Tibial artery (tissue), 4 donors: Measurements from ENCODE around the gene OR4C3.
A peak's percentile ranks its signal among the peaks of the same experiment; 100 is the strongest.
"Not testable (repeated sequence)": the region's sequence is repeated elsewhere in the genome, so short reads cannot be mapped to it uniquely, and the experiment has no call there.

Experiments
- DNase-seq, 2 donors: peaks; one replicate each; pipeline ENCODE4 v3.0.0-alpha.2; 2019
- H3K27ac ChIP-seq, 2 donors: fragments of 200-600 bp; sonication (generic) in 1 of 2; 1 replicate in 1 of 2; 2 replicates in 1 of 2; pipeline ENCODE4 v1.5.1; 2018 to 2019; ENCODE audit warnings: mild to moderate bottlenecking in 1 of 2
- H3K27me3 ChIP-seq, 2 donors: fragments of 200-600 bp; sonication (generic) in 1 of 2; one replicate each; pipeline versions ENCODE4 v1.5.1 to v1.6.0; 2016 to 2019
- H3K36me3 ChIP-seq, 3 donors: fragments of 200-600 bp; sonication (generic) in 2 of 3; one replicate each; pipeline ENCODE4 v1.5.1; 2016 to 2019; ENCODE audit warnings: mild to moderate bottlenecking in 2 of 3
- H3K4me1 ChIP-seq, 4 donors: fragments of 200-600 bp; sonication (generic) in 2 of 4; 1 replicate in 3 of 4; 2 replicates in 1 of 4; pipeline ENCODE4 v1.5.1; 2016 to 2019
- H3K4me3 ChIP-seq, 2 donors: fragments of 200-600 bp; sonication (generic) in 1 of 2; 1 replicate in 1 of 2; 2 replicates in 1 of 2; pipeline ENCODE4 v1.5.1; 2018 to 2019; ENCODE audit warnings: mild to moderate bottlenecking in 2 of 2
- H3K9me3 ChIP-seq, 3 donors: fragments of 200-600 bp; sonication (generic) in 1 of 3; one replicate each; pipeline ENCODE4 v1.5.1; 2016 to 2019
- CTCF ChIP-seq, 2 experiments: fragments of 200-600 bp in 1 of 2; fragments of 450-650 bp in 1 of 2; IDR thresholded peaks; one replicate each; pipeline ENCODE4 v1.5.1; 2017 to 2019; ENCODE audit warnings: antibody characterized with exemption in 2 of 2, mild to moderate bottlenecking in 1 of 2, moderate library complexity in 1 of 2
- intact Hi-C: fragments of 100-400 bp; cut with DNase I; formaldehyde crosslinking; loops from one replicate; pipeline ENCODE4 v1.15.0; 2023; ENCODE audit warnings: low total_unique reads

OR4C3 gene

GRCh38 chr11:48324620-48325019 is at the start of gene OR4C3:
Gene OR4C3 (plus strand): TSS chr11:48324920. CDS start chr11:48325022, 102 bp downstream.
- intact Hi-C loops, H3K27ac ChIP-seq, H3K9me3 ChIP-seq, H3K4me3 ChIP-seq, H3K4me1 ChIP-seq, DNase-seq, H3K27me3 ChIP-seq, H3K36me3 ChIP-seq: not testable (repeated sequence)

- no peak within 1 kb of the TSS for H3K4me3 ChIP-seq
- intact Hi-C loops, result no loop called here
These were observed 18.8 kb upstream of the OR4C3 start, which contains the start of gene OR4S1 for GRCh38 chr11:48305923-48306322. Gene OR4S1 (plus strand): TSS chr11:48306223. CDS start chr11:48306223, 0 bp downstream.

GRCh38 chr11:48307760-48308386 is 16.8 kb upstream of the OR4C3 start:
- DNase-seq, result peak in 1 of 2 donors; percentile 55
- intact Hi-C loops, result no loop called here
- H3K9me3 ChIP-seq, result no peaks in the 10 kb centered on the region
- H3K27me3 ChIP-seq, result no peaks in the 10 kb centered on the region
- H3K4me1 ChIP-seq, result no peaks in the 10 kb centered on the region
- no peaks in the 10 kb centered on the region for H3K36me3 ChIP-seq
- H3K4me3 ChIP-seq, result no peak overlapping the region
- TF ChIP-seq CTCF (IDR thresholded peaks at IDR 0.05), result peak; percentile 25 to 44
- H3K27ac ChIP-seq, result no peak overlapping the region

More at GRCh38 chr11:48305923-48306322, 18.8 kb upstream of the OR4C3 start, which contains the start of gene OR4S1:
- Histone ChIP-seq H3K27me3 (no peaks in the 10 kb centered on the region), H3K27ac (no peak within 1 kb of the TSS), H3K36me3 (no peaks in the 10 kb centered on the region), H3K9me3 (no peaks in the 10 kb centered on the region), H3K4me1 (no peaks in the 10 kb centered on the region)
- no peak for TF ChIP-seq CTCF (IDR thresholded peaks at IDR 0.05)
- no peak for DNase-seq

GRCh38 chr11:48313590-48313989 is 11.1 kb upstream of the OR4C3 start:
- DNase-seq, H3K27me3 ChIP-seq, intact Hi-C loops, H3K36me3 ChIP-seq, H3K4me1 ChIP-seq, H3K27ac ChIP-seq, H3K9me3 ChIP-seq, H3K4me3 ChIP-seq: not testable (repeated sequence)

GRCh38 chr11:48319813-48320212 is 4.9 kb upstream of the OR4C3 start:
- H3K9me3 ChIP-seq, H3K27me3 ChIP-seq, H3K4me1 ChIP-seq, H3K27ac ChIP-seq, H3K4me3 ChIP-seq, H3K36me3 ChIP-seq, DNase-seq, intact Hi-C loops: not testable (repeated sequence)

GRCh38 chr11:48341466-48341865 is 16.7 kb downstream of the OR4C3 start:
- intact Hi-C loops, result no loop called here
- no peak for TF ChIP-seq CTCF (IDR thresholded peaks at IDR 0.05)
- no peak for DNase-seq
- Histone ChIP-seq H3K27ac (no peak overlapping the region), H3K27me3 (no peaks in the 10 kb centered on the region), H3K4me1 (no peaks in the 10 kb centered on the region), H3K9me3 (no peaks in the 10 kb centered on the region), H3K4me3 (no peak overlapping the region), H3K36me3 (no peaks in the 10 kb centered on the region)

- intact Hi-C loops, result not testable (repeated sequence)
These were observed 17.8 kb downstream of the OR4C3 start for GRCh38 chr11:48342505-48342904.

GRCh38 chr11:48346286-48346685 is 21.6 kb downstream of the OR4C3 start:
- H3K4me1 ChIP-seq, intact Hi-C loops, H3K4me3 ChIP-seq, H3K27me3 ChIP-seq, H3K27ac ChIP-seq, H3K36me3 ChIP-seq, DNase-seq, H3K9me3 ChIP-seq: not testable (repeated sequence)

More at GRCh38 chr11:48342505-48342904, 17.8 kb downstream of the OR4C3 start:
- H3K9me3 ChIP-seq, DNase-seq, H3K27me3 ChIP-seq, H3K4me1 ChIP-seq, H3K36me3 ChIP-seq, H3K4me3 ChIP-seq, H3K27ac ChIP-seq: not testable (repeated sequence)
